ENCODE measurements around the gene VILL.

DNA sequence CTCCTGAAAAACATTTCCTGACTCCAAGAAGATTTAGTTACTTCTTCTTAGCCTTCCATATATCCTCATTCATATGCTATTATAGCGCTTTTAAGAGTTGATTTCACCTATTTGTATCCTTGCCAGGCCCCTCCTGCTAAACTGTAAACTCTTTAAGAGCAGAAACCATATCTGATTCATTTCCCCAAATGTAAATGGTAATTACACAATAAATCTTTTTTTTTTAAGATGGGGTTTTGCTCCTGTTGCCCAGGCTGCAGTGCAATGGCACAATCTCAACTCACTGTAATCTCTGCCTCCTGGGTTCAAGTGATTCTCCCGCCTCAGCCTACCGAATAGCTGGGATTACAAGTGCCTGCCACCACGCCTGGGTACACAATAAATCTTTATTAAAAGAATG is 52.9 kb downstream of the VILL start:
- TF ChIP-seq, protein P1, sequence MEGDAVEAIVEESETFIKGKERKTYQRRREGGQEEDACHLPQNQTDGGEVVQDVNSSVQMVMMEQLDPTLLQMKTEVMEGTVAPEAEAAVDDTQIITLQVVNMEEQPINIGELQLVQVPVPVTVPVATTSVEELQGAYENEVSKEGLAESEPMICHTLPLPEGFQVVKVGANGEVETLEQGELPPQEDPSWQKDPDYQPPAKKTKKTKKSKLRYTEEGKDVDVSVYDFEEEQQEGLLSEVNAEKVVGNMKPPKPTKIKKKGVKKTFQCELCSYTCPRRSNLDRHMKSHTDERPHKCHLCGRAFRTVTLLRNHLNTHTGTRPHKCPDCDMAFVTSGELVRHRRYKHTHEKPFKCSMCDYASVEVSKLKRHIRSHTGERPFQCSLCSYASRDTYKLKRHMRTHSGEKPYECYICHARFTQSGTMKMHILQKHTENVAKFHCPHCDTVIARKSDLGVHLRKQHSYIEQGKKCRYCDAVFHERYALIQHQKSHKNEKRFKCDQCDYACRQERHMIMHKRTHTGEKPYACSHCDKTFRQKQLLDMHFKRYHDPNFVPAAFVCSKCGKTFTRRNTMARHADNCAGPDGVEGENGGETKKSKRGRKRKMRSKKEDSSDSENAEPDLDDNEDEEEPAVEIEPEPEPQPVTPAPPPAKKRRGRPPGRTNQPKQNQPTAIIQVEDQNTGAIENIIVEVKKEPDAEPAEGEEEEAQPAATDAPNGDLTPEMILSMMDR (IDR thresholded peaks at IDR 0.05; ENCODE audit: borderline replicate concordance, extremely low read depth, low read length, poor library complexity, severe bottlenecking) = no peak
- no peak for TF ChIP-seq EZH2 (IDR thresholded peaks at IDR 0.05; ENCODE audit: borderline replicate concordance, low read depth, low read length, severe bottlenecking)
